CD4-positive, alpha-beta T cell treated with Interleukin-2 at 100 ng/mL for 4 hours (primary cell): ENCODE results near the gene ALDH3B1.
"Not testable (repeated sequence)": the region's sequence is repeated elsewhere in the genome, so short reads cannot be mapped to it uniquely, and the experiment has no call there.

Experiments used
- DNase-seq: peaks from one replicate; pipeline ENCODE4 v3.0.0-alpha.2; 2020; ENCODE audit warnings: low spot score

ALDH3B1 gene

DNA sequence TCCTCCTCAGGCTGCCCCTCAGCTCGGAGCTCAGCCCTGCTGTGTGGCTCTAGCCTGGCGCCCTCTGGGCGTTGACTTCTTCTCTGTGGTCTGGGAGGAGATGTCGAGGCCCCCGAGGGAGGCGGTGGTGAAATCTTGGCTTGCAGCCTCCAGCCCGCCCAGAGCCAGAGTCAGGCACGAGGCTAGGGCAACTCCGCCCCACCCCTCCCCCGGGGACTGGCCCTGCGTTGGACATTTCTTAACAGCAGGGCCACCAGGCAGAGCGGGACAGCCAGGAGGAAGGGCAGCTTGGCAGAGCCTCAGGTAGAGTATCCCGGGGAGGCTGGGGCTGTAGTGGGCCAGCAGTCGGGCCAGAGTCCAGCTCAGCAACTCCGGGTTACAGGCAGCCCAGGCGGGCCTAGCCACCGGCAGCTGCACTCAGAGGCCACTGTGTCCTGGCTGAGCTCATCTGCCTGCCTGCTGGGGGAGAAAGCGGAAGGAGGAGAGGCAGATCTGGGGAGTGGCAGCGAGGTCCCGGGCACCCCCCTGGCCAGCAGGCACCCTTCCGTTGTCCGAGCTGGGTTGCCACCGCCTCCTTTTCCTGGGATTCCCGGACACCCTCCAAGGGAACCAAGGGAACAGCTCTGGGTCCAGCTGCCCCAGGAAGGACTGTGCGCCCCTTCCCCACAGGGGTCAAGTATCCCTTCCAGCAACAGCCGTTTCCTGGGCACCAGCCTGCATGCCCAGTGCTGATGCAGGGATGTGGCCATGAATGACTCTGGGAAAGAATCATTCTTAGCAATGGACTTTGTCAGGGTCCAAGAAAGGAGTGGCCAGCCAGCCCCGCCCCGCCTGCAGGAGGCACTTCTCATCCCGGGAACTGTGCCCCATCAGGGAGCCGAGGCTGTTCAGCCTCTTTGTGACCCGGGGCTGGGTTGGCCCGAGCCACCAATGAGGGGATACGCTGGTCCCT is at the start of gene ALDH3B1:
Gene ALDH3B1, plus strand, starts transcription at position 238 of the 952 bp plus-strand sequence. CDS start 4,971 bp downstream, outside the sequence.
- DNase-seq = no peak

GRCh38 chr11:67963217-67963616 is 46.9 kb upstream of the ALDH3B1 start:
- not testable (repeated sequence) for DNase-seq

DNA sequence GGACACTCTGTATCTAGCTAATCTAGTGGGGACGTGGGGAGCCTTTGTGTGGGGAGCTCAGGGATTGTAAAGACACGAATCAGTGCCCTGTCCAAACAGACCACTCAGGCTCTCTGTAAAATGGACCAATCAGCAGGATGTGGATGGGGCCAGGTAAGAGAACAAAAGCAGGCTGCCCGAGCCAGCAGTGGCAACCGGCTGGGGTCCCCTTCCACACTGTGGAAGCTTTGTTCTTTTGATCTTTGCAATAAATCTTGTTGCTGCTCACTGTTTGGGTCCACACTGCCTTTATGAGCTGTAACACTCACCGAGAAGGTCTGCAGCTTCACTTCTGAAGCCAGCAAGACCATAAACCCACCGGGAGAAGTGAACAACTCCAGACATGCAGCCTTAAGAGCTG is 46.2 kb upstream of the ALDH3B1 start:
- not testable (repeated sequence) for DNase-seq

DNA sequence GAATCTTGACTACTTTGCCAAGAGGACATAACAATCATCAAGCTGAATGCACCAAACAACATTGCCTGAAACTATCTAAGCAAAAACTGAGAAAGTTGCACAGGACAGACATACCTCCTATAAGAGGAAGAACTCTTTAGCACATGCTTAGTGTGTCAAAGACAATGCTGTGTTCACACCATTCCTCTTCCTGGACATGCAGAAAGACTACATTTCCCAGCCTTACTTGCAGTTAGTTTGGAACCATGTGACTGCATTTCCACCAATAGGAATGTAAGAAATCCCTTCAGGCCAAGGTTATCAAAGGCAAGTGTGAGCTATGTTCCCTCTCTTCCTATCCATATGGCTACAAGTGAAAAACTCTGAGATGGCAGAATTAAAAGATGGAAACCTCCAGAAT is 45.4 kb upstream of the ALDH3B1 start:
- DNase-seq = not testable (repeated sequence)

GRCh38 chr11:67965830-67966348 is 44.2 kb upstream of the ALDH3B1 start:
- DNase-seq = not testable (repeated sequence)

GRCh38 chr11:67974746-67975145 is 35.4 kb upstream of the ALDH3B1 start:
- not testable (repeated sequence) for DNase-seq

DNA sequence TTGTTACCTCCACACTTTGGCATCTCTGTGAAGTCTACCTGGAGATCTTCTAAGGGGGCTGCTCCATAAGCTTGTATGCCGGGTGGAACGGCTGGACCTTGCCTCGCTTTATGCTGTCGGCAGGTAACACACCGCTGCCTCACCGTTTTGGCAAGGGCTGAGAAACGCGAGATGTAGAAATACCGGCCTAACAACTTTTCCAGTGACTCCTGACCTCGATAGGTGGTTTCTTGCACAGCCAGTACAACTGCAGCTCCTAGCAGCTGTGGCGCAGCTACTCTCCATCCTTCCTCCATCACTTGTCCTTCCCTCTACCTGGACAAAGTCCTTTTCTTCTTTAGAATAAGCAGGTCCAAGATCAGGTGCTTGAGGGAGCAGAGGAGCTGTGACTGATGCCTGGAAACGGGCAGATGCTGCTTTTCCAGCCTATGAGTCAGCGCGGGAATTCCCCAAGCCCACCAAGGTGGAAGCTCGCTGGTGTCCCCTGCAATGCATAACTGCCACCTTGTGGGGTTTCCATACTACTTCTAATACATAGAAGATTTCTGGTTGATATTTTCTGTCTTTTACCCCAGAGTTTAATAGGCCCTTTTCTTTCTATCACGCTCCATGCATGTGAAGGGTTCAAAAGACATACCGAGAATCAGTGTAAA is 31.2 kb upstream of the ALDH3B1 start:
- DNase-seq = not testable (repeated sequence)

GRCh38 chr11:67981226-67981625 is 28.9 kb upstream of the ALDH3B1 start:
- DNase-seq = not testable (repeated sequence)

DNA sequence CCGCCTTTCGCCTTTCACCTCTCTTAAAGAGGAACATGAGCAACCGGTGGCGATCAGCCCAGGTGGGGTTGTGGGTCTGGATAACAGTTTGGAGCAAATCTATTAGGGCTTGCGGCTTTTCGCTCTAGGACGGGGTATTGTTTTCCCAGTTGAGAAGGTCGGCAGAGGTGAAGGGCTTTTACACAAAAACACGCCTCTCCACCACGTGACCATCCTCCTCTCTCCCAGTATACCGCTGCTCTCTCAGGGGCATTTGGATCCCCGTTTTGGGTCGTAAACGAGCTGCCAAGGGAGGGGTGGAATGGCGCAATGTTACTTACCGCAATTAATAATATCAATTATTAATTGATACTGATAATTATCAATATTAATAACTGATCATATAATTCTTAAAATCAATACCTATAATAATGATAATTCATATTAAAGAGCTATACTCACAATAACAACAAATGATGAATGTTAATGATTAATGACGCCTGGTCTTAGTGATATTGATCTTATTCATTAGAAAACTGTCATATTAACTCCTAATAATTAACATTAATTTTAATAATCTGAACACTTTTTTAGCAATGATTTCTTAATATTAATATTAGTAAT is 27.8 kb upstream of the ALDH3B1 start:
- DNase-seq = not testable (repeated sequence)

GRCh38 chr11:67983951-67984350 is 26.2 kb upstream of the ALDH3B1 start:
- DNase-seq = no peak

- DNase-seq = not testable (repeated sequence)
Measured at GRCh38 chr11:67985302-67985701, 24.8 kb upstream of the ALDH3B1 start.

DNA sequence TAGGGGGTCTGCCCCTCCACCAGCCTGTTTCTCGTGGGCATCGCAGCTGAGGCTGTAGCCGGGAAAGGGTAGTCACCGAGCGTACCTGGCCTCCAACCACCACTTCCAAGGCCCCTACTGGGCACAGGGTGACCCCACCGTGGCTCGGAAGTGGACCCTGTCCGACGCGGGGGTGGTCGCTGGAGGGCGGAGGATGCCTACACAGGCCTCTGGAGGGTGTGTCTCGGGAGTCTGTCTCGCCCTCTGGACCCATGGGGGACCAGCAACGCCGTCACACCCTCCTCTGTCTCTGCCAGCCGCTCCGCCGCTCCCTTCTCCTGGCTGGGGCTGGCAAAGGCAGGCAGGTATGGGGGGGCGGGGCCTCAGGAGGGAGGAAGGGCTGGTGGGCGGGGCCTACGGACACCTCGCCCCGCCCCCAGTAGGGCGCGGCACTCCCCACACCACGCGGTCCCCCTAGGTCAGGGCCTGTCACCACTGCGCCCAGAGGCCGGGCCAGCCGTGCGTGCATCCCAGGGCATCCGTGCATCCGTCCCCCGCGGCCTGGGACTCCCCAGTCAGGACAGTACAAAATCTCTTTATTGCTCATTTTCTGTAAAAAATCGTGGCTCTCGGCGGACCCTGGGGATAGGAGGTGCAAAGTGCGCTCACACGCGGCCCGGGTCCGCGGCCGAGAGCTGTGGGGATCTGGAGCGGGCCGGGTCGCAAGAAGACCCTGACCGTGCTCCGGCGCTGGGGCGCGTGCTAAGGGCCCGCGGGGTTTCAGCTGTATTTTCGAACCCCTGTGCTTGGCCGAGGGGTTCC is 19.4 kb upstream of the ALDH3B1 start:
- DNase-seq = not testable (repeated sequence)

- not testable (repeated sequence) for DNase-seq
Measured at GRCh38 chr11:67991347-67992121, 18.6 kb upstream of the ALDH3B1 start.

DNA sequence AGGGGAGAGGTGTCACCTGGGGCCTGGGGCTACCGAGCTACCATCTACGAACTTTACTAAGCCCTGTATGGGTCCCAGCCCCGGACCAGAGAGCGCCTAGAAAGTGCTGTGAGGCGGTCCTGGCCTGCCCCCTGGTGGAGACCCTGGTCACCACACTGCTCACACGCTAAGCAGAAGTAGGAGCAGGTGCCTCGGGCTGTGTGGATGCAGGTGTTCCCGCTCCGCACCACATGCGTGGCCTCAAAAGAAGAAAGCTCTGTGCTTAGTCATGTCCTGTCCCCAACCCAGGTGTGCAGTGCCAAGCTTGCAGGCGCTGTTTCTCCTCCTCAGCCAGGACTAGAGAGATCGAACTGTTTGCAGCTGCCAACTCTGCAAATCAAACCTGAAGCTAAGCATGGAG is 16.3 kb upstream of the ALDH3B1 start:
- DNase-seq = peak; percentile 56

GRCh38 chr11:67994387-67994786 is 15.7 kb upstream of the ALDH3B1 start:
- not testable (repeated sequence) for DNase-seq

- not testable (repeated sequence) for DNase-seq
Measured at GRCh38 chr11:67995129-67995528, 15.0 kb upstream of the ALDH3B1 start.

GRCh38 chr11:67995579-67995978 is 14.5 kb upstream of the ALDH3B1 start:
- not testable (repeated sequence) for DNase-seq

DNA sequence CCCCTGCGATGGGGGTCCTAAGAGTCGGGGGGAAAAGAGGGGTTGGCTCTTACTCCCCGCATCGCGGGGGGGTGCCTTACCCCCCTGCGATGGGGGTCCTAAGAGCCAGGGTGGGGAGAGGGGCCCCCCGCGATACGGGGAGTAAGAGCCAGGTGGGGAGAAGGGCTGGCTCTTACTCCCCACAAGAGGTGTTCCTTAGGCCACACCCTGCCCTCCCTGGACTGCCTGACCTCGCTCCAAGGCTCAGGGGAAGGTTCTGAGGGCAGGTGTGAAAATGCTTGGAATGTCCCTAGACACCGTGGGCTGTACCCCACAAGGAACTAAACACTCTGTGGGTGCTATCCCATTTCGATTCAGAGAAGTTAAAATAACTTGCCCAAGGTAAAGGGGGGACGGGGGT is 14.1 kb upstream of the ALDH3B1 start:
- no peak for DNase-seq

DNA sequence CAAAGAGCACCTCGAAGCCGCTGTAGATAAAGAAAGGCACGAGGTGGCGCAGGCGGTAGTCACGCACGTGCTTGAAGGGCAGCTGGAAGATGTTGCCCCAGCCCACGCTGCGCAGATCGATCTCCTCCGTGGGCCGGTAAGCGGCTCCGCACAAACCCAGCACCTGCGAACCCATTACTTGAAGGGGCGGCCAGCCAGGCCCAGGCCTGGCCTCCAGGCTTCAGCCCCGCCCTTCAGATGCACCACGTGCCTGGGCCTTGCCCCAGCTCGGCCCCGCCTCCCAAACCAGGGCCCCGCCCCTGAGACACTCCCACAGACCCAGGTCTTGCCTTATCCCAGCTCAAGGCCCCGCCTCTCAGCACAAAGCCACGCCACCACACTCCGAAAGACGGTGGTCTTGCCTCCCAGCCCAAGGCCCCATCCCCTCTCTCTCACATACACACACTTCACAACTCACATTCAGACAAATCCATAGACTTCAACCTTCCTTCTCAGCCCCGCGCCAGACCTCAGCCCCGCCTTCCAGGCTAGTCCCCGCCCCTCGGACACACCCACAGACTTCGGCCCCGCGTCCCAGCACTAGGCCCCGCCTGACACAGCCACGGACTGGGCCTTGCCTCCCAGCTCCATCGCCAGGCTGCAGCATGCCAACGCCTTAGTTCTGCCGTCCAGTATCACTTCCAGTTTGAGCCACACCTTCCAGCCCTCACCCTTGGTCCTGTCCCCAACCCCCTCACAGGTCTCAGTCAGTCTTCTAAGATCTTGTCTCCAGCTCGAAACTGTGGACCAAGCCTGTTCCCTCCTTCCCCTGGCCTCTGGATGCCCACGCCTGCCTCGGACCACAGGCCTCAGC is 13.3 kb upstream of the ALDH3B1 start:
- peak; percentile 17 for DNase-seq

- no peak for DNase-seq
Measured at GRCh38 chr11:67997475-67997921, 12.6 kb upstream of the ALDH3B1 start.
